Endometrial microvascular endothelial cells (primary cell): ENCODE results near the gene ANKRD23. TPM values are rescaled to one million over a fixed set of nuclear protein-coding genes. Genes with fewer than 3 reads are reported as not detected.

Experiments
- in situ Hi-C: cut with HindIII; loops from 2 replicates; pipeline ENCODE4 v1.10.0; 2017; ENCODE audit warnings: low sequenced_read_pairs, low pct_unique_long_range_greater_than_20kb; ENCODE audit errors: inconsistent ontology term
- total RNA-seq: library from RNA; depleted of rRNA; stranded (reverse); fragments of >200 nt; gene quantifications from one replicate; pipeline ENCODE4 v1.2.3, GENCODE V29; 2015; ENCODE audit errors: inconsistent ontology term

ANKRD23 gene
- total RNA-seq, 1 donor from 2014 or later, result 1.1 TPM

DNA sequence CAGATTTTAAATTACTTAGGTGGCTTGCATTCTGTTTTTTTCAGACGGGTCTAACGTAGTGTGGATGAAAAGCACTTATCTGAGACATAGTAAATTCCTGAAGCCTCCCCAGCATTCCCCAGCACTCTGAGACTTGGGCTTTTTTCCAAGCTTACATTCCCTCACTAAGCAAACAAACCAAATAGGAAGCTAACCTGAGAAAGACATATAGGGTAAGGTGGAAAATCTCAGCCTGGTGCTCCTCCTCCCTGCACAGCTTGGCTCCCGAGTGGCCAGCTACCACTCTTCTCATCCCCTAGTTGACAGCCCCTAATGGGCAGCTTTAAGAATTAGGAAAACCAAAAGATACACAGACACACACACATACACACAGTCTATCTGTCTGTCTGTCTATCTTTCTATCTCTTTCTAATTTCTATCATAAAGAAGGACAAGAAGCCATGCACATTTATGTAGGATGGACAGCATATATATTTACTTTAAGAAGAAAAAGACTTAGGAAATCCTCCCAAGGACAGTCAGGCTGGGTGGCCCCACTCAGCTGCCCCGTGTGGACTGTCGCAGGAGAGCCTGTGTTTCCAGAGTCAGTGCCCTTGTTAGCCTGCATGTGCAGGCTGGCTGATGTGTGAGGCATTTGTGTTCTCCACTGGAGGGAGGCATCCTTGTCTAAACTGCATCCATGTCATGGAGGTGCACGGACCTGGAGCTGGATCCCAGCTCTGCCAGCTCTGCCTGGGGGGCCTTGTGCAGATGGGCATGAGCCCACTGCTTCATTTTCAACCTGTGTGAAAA is 19.5 kb downstream of the ANKRD23 start:
- in situ Hi-C loops, result no loop called here

DNA sequence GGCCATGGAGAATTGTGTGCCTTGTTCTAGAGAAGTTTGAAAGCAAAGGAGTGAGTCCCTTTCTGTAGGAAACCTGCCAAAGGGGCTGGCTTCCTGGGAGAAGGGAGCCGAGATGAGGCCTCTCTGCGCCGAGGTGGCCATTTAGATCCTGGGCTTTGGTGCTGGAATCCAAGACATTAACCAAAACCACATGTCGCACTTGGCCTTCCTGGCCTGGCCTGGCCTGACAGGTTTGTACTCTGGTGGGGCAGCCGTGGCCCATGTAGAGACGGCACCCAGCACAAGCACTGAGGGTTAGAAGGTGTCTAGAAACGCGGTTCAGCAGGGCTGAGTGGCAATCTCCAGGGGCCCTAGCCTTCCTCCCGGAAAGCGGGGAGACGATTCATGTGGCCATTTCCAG is 20.6 kb downstream of the ANKRD23 start:
- in situ Hi-C loops, result no loop called here

DNA sequence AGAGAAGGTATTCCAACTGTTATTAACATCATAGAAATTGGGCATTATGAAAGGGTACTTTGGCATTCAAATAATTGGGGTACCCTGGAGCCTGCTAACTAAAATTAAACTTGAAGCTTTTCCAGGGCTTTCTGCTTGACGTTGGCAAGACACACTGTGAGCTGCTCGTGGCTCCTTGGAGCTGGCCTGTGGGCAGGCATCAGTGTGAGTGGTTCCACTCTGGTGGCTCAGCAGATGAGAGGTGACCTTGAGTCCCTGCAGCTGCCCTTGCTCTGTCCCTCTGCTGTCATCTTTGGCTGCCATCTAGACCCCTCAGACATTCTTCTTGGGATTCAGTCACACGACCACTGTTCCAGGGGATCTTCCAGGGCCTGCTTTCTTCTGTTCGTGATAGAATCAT is 21.0 kb downstream of the ANKRD23 start:
- in situ Hi-C loops, result no loop called here

DNA sequence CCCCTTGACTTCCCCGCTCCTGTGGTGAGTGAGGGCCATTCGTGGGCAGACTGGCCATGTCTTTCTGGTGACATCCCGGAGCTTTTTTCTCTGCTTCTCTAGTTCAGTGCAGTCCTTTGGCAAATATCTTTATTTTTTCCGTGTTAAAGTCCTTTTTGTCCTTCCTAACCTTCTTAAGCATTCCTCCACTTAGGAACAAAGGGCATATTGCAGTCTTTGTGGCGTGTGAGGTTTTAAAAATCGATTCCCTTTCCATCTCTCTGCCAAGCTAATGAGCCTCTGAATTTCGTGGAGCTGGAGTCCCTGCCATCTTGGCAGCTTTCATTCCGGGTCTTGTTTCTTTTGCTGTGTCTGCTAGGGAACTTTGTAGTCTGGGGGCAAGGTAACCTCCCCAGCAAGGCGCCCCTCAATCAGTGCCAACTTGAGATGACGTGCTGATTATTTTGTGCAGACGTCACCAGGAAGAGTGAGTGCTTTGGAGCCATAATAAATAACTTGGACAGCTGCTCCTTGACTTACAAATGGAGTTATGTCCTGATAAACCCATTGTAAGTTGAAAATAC is 22.6 kb downstream of the ANKRD23 start:
- in situ Hi-C loops, result no loop called here

DNA sequence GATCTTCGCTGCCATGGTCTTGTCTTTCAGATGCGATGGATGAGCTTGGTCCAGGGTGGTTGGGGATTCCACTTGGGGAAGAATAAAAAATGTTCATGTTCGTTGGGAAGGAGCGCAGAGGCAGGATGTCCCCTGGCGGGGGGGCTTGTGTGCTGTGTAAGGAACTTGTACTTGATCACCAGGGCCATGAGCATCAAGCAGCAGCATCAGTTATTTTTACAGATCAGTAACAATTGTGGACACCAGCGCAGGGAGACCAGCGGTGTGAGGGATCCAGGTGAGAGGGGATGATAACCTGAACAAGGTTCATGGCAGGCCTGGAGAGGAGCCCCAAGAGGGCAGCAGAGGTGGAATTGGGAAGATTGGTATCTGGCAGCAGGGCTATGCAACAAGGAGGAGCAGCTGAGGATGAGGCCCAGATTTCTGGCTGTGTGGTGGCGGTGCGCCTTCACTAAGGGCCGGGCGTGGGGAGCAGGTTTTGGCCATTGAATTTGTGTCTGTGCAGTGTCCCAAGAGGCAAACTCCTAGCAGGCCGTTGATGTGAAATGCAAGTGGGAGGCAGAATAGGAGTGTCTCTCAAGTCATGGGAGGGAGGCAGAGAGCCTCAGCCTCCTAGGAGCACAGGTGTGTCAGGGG is 23.8 kb downstream of the ANKRD23 start:
- in situ Hi-C loops, result no loop called here

DNA sequence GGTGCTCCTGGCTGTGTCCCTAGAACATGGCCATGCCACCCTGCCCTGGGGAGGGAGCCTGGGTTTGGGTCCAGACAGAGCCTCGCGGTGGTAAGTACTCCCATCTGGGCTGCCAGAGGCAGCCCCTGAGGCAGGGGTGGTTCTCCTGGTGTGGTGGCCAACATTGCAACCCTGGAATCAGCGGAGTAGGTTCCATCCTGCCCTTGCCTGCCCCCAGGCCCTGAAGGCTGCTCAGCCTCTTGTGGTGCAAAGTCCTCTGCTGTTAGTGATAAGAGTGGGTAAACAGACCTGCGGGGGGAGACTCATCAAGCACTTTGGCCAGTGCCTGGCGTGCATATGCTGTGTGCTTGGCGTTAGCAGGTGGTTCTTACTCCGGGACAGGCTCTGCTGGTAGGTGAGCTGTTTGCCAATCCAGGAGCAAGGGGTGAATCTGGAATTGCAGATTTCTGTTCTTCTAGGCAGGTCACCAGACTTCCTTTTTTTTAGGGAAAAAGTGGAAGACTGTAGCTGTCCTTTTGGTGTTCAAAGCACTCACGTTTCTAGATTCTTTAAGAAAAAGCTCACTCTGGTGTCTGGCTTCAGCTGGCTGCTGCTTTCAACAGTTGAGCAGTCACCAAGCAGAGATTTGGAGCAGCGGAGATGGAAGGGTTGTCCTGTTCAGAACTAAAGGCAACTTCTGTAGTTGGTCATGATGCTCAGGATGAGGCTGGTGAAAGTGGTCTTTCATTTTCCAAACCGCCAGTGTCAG is 24.5 kb downstream of the ANKRD23 start:
- in situ Hi-C loops, result no loop called here

DNA sequence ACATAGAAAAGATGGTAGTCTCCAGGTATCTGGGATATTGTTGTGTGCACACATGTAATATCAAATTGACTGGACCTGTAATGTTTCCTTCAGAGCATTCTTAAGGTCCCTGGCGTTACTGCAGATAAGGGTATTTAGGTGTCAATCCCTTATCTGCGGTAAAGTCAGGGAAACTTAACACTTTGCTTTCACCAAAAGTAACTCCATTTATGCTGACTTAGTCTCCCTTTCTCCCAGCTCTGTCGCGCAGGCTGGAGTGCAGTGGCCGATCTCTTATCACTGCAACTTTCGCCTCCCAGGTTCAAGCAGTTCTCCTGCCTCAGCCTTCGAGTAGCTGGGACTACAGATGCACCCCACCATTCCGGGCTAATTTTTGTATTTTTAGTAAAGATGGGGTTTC is 25.9 kb downstream of the ANKRD23 start:
- in situ Hi-C loops, result no loop called here

DNA sequence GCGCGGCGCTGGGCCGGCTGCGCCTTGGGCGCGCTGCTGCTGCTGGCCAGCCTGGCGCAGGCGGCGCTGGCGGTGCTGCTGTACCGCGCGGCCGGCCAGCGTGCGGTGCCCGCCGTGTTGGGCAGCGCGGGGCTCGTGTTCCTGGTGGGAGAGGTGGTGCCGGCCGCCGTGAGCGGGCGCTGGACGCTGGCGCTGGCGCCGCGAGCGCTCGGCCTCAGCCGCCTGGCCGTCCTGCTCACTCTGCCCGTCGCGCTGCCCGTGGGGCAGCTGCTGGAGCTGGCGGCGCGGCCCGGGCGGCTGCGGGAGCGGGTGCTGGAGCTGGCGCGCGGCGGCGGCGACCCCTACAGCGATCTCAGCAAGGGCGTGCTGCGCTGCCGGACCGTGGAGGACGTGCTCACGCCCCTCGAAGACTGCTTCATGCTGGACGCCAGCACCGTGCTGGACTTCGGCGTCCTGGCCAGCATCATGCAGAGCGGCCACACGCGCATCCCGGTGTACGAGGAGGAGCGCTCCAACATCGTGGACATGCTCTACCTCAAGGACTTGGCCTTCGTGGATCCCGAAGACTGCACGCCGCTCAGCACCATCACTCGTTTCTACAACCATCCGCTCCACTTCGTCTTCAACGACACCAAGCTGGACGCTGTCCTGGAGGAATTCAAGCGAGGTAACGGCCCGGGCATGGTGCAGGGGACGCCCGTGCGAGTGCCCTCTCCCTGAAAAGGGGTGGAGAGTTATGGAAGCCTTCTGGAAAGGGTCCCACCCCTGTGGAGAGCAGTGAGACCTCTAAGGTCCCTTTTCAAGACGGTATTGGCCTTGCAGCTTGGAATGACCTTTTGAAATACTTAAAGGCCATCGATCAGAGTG is 26.8 kb downstream of the ANKRD23 start:
- in situ Hi-C loops, result no loop called here

DNA sequence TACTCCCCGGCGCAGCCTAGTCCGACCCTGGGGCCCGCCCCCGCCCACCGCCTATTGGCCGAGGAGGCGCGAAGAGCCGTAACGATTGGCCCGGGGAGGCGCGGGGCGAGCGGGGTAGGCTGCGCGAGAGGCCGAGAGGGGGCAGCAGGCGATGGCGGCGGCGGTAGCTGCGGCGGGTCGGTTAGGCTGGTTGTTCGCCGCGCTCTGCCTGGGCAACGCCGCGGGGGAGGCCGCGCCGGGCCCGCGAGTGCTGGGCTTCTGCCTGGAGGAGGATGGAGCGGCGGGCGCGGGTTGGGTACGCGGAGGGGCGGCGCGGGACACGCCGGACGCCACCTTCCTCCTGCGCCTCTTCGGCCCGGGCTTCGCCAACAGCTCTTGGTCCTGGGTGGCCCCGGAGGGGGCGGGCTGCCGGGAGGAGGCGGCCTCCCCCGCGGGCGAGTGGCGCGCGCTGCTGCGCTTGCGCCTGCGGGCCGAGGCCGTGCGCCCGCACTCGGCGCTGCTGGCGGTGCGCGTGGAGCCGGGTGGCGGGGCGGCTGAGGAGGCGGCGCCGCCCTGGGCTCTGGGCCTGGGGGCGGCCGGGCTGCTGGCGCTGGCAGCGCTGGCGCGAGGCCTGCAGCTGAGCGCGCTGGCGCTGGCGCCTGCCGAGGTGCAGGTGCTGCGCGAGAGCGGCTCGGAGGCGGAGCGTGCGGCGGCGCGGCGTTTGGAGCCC is 27.5 kb downstream of the ANKRD23 start, which contains the start of gene CNNM3:
Gene CNNM3, plus strand, starts transcription at position 142 of the 709 bp plus-strand sequence. Its CDS starts 10 bp downstream, at position 152.
- in situ Hi-C loops, result no loop called here

DNA sequence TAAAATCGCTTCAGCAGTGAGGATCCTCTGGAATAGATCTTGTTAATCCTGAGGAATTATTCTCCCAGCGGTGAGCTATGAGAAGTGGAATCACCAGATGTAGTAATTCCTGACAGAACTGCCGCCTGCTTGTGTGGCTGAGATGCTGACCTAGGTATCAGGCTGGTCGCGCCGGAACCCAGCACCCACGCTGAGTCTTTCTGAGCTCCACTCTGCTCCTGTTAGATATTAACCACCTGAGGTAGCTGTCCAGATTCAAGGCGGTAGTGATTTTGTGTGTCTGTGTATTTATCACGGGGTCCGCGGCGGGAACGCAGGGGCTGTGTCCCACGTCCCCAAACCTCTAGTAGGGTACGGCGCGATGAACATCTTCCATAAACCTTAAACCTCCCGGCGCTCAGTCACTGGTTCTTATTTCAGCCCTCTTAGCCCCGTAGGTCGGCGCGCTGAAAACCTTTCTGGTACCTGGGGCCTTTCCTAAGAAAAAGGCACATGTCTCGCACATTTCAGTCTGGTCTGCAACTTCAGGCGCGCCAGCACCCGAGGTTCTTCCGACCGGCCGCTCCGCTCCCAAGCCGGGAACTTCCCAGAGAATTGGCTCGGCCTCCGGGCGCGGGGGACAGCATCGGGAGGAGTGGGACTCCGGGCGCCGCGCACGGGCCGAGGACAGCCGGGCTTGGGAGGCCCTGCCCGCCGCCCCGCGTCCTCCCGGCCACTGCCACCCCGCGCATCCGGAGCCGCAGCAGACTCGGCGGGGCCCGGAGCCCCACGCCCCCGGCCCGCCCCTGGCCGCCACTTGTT is 28.3 kb downstream of the ANKRD23 start:
- in situ Hi-C loops, result no loop called here

DNA sequence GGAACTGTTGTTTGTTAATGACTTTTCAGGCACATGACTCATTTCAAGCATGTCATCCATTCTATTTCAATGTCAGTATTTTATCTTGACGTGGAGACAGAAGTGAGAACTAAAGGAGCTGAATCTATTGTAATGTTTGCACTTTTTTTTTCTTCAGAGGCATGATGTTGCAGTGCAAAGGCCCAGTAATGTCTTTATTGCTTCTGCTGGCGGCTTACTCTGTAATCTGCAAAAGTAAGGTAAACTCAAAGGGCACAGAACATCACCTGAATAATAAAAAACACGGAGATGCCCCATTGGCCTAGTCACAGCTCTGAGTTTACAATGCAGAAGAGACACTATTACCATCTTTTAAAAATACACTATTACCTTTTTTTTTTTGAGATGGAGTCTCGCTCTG is 30.2 kb downstream of the ANKRD23 start:
- in situ Hi-C loops, result no loop called here

DNA sequence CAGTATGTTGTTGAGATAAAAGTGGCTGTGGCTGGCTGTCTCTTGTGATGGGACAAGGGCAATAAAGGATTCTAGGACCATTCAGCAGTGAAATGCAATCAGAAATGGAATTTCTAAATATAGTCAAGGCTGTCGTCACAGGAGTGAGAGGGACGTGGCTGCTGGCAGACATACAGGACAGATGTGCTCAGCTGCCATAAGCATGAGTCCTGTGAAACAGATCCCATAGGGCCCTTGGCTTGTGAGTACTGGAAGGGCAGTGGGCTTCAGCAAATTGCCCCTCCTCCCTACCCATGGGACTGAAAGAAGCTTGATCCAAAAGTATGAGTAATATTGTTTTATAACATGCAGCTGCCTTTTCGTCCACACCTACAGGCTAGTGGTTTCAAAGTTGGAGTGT is 31.9 kb downstream of the ANKRD23 start:
- in situ Hi-C loops, result no loop called here

DNA sequence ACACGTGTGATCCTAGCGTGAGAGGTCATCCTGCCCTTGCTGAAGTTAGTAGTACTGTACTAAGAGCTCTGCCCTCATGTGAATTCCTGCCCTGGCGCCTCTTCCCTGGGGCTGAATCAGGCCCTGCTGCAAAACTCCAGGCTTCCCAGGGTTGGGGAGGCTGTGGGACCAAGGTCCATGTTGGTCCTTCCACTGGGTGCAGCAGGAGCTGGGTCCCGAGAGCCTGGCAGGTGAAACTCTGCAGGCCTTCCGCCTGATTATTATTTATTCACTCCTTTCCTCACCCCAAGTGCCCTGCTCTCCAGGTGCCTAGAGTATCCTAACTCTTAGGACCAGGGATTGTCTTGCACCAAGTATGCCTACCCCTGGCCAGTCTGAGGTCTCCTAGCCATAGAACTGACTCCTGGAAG is 33.0 kb downstream of the ANKRD23 start:
- in situ Hi-C loops, result no loop called here

DNA sequence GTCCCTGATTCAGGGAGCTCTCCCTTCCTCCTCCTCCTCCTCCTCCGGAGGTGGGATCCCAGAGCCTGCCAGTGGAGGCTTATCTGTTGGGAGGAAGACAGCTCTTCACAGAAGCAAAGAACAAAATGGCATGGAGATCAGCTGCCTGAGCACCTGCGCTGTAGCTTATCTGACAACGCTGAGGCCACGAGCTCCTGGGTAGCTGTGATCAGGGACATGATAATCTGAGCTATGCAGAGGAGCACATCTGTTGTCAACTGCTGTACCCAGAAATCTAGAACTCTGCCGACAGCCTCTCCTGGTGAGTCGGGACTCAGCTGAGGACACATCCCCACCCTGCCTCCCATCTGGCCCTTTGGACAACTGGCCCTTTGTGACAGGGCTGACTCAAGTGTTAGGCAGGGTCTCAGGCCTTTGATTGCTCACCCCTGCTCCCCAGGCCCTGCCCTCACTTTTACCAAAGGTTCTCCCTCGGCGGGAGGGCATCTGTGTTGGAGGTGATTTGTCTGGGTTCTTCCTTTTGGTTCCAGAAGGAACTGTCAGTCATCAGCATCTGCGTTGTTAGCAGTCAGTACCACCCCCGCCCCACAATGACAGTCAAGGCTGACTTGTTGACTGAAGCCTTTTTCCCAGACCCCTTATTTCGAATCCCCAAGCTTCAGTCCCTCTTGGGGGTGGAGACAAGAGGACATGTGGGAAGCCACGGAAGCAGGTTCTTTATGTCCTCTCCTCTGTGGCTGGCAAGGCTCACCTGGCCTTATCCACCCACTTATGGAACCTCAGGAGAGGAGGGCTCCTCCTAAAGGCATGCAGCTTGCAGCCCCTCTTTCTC is 33.7 kb downstream of the ANKRD23 start:
- in situ Hi-C loops, result no loop called here

DNA sequence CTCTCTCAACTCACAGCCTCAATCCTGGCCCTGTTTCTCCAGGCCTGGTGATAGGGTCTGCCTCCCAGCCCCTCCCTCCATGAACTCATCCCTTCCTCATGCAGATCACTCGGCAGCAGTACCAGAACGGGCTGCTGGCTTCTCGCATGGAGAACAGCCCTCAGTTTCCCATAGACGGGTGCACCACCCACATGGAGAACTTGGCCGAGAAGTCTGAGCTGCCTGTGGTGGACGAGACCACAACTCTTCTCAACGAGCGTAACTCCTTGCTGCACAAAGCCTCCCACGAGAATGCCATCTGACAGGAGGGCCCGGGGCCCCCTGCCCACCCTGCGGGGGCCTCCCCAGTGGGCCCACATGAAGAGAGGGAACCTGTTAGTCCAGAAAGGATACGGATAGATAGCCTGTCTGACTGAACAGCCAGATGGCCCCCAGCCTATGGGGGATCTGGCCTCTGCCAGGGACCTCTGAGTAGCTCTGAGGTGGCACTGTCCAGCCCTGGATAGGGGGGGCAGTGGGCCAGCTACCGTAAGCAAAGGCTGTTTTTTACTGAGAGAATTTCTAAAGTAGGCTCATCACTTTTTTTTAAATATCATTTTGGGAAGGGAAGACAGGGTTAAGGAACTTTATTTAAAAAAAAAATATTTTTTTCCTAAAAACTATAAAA is 34.5 kb downstream of the ANKRD23 start:
- in situ Hi-C loops, result no loop called here
